Purkinje cell (primary cell): ENCODE results near the gene SOX14. TPM values are rescaled to one million over a fixed set of nuclear protein-coding genes. Genes with fewer than 3 reads are reported as not detected.

Experiments used
- polyA plus RNA-seq: library from polyadenylated mRNA; unstranded; fragments of >200 nt; fragmentation: Nextera tagmentation; gene quantifications from 2 replicates; pipeline ENCODE4 v1.2.1, GENCODE V29; 2014

Gene SOX14
- not detected in 2 replicates for polyA plus RNA-seq

DNA sequence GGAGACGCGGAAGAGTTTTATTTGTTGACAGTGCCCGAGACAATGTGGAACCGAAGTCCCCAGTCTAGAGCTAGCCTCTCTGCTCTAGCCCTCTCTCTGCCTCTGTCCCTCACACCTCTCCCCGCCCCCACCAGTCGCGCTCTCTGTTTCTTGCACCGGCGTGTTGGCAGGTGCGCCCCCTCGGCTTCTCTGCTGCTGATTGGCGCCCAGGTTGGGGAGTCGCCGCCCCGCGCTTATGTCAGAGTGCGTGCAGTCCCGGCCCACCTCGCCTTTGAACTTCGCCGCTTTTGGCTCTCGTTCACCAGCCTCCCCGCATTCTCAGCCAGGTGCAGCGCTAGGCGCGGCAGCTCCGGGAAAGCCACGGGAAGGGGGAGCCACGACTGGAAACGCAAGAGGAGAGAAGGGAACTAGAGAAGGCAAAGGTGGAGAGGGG lies at the start of gene SOX14:
Gene SOX14 (plus strand): TSS at position 315 of the 433 bp plus-strand sequence. CDS start 470 bp downstream, outside the sequence.

Other genes starting within 250 kb of the SOX14 start
- gene CLDN18, start 245.8 kb downstream of the SOX14 start, polyA plus RNA-seq = not detected in 2 replicates